AG09309 (cell line): ENCODE data around the gene FBXL12.
A peak's percentile ranks its signal among the peaks of the same experiment; 100 is the strongest.
"Not testable (repeated sequence)": the region's sequence is repeated elsewhere in the genome, so short reads cannot be mapped to it uniquely, and the experiment has no call there.

Experiments used
- DNase-seq: peaks from one replicate; pipeline ENCODE4 v3.0.0-alpha.2; 2010; ENCODE audit warnings: low read depth
- H3K4me3 ChIP-seq: 2 replicates; pipeline ENCODE4 v1.5.1; 2011; ENCODE audit warnings: mild to moderate bottlenecking, low read depth, low read length, moderate library complexity; ENCODE audit not compliant: control insufficient read depth
- CTCF ChIP-seq: IDR thresholded peaks from 2 replicates; pipeline ENCODE4 v1.5.1; 2011; ENCODE audit warnings: mild to moderate bottlenecking, low read depth, low read length, inconsistent platforms; ENCODE audit not compliant: insufficient read depth, control insufficient read depth; ENCODE audit errors: missing control alignments

The FBXL12 gene

GRCh38 chr19:9793071-9793591, 25.7 kb downstream of the FBXL12 start:
- no peak for DNase-seq
- TF ChIP-seq CTCF: no peak
- H3K4me3 ChIP-seq: peak overlapping the region; percentile 86

- TF ChIP-seq CTCF: no peak
- DNase-seq: peak; percentile 61
- H3K4me3 ChIP-seq: peak overlapping the region; percentile 86
Observed at GRCh38 chr19:9792206-9793070, 26.4 kb downstream of the FBXL12 start.

GRCh38 chr19:9791552-9792205, 27.2 kb downstream of the FBXL12 start:
- DNase-seq: peak; percentile 76
- no peak for TF ChIP-seq CTCF
- peak overlapping the region; percentile 86 for H3K4me3 ChIP-seq

GRCh38 chr19:9791073-9791367, 27.9 kb downstream of the FBXL12 start:
- H3K4me3 ChIP-seq, DNase-seq: not testable (repeated sequence)

- H3K4me3 ChIP-seq, DNase-seq: not testable (repeated sequence)
Observed at GRCh38 chr19:9789579-9789978, 29.3 kb downstream of the FBXL12 start.

GRCh38 chr19:9789066-9789465, 29.8 kb downstream of the FBXL12 start:
- H3K4me3 ChIP-seq: no peak overlapping the region
- no peak for DNase-seq
- no peak for TF ChIP-seq CTCF

- DNase-seq, H3K4me3 ChIP-seq: not testable (repeated sequence)
Observed at GRCh38 chr19:9788604-9789003, 30.3 kb downstream of the FBXL12 start.

- no peak for TF ChIP-seq CTCF
- DNase-seq: no peak
- no peak overlapping the region for H3K4me3 ChIP-seq
Observed at GRCh38 chr19:9786819-9787218, 32.1 kb downstream of the FBXL12 start.
